Suprapubic skin (tissue), 4 donors: ENCODE results near the gene NFE2L1. TPM values are rescaled to one million over a fixed set of nuclear protein-coding genes. Genes with fewer than 3 reads are reported as not detected.
"Not testable (repeated sequence)": the region's sequence is repeated elsewhere in the genome, so short reads cannot be mapped to it uniquely, and the experiment has no call there.

Experiments used
- DNase-seq, 2 donors: peaks; one replicate each; pipeline ENCODE4 v3.0.0-alpha.2; 2019; ENCODE audit warnings: low spot score in 2 of 2
- H3K27ac ChIP-seq: fragments of 200-600 bp; sonication (generic); one replicate; pipeline ENCODE4 v1.5.1; 2019
- H3K27me3 ChIP-seq: fragments of 200-600 bp; sonication (generic); one replicate; pipeline ENCODE4 v1.5.1; 2019
- H3K36me3 ChIP-seq: fragments of 200-600 bp; sonication (generic); one replicate; pipeline ENCODE4 v1.5.1; 2019
- H3K4me1 ChIP-seq: fragments of 200-600 bp; sonication (generic); one replicate; pipeline ENCODE4 v1.5.1; 2019
- H3K4me3 ChIP-seq: fragments of 200-600 bp; sonication (generic); one replicate; pipeline ENCODE4 v1.5.1; 2019; ENCODE audit warnings: mild to moderate bottlenecking
- H3K9me3 ChIP-seq: fragments of 200-600 bp; sonication (generic); one replicate; pipeline ENCODE4 v1.5.1; 2019
- EP300 ChIP-seq: sonication (generic); formaldehyde crosslinking; IDR thresholded peaks from one replicate; pipeline ENCODE4 v1.6.1; 2017; ENCODE audit warnings: antibody characterized with exemption
- POLR2A ChIP-seq, 2 donors: fragments of 450-650 bp; IDR thresholded peaks; one replicate each; pipeline ENCODE4 v1.6.1; 2017; ENCODE audit warnings: antibody characterized with exemption in 2 of 2, mild to moderate bottlenecking in 2 of 2, moderate library complexity in 2 of 2
- POLR2AphosphoS5 ChIP-seq, 3 donors: sonication (generic); formaldehyde crosslinking; IDR thresholded peaks; one replicate each; pipeline ENCODE4 v1.6.1; 2017; ENCODE audit warnings: antibody characterized with exemption in 3 of 3
- WGBS: methylation state at CpG from one replicate; pipeline ENCODE4 v1.1.5; 2018; 5-methylcytosine and 5-hydroxymethylcytosine counted together
- total RNA-seq, 4 donors: library from RNA; depleted of rRNA; stranded (reverse); fragments of >200 nt; gene quantifications; one replicate each; pipeline ENCODE4 v1.1.0, GENCODE V29; 2016
- TF ChIP-seq, protein P1 (sequence below), 2 donors: fragments of 200-600 bp in 1 of 2; fragments of 450-650 bp in 1 of 2; sonication (generic) in 1 of 2; IDR thresholded peaks; one replicate each; pipeline ENCODE4 v1.5.1; 2016 to 2019; ENCODE audit warnings: antibody characterized with exemption in 2 of 2, mild to moderate bottlenecking in 1 of 2, moderate library complexity in 1 of 2

Gene NFE2L1
- total RNA-seq, 4 donors from 2014 or later = 89.9 to 250 (median 138) TPM

DNA sequence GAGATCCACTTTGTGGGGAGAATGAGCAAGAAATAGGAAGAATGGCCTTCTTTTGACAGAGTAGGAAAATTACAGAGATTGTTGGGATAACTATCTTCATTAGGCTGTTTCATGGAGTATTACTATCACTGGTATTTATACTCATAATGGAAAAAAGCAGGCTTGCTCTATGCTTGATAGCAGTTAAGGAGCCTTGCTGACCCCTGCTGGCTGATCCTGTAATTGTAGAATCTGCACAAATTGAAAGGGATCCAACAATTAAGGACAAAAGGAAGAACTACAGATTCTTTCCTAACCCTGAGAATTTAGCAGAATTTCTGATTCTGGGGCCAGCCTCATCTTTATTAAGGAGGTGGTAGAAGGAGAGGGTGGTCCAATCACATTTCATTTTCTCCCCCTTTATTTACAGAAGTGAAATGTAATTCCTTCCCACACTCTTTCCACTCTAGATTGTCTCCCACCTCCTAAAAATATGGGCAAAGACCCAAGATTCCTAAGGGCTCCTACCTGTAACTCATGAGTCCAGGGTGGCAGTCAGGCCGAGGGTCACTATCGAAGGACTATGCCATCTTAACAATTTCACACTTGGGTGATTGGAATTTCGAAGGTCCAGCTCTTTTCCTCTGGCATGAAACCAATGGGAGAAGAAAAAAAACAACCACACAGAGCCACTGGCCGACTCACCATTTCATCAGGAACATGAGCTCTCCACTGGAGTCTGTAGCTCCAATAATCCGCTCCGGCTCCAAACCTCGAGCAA is 26.3 kb downstream of the NFE2L1 start:
- no peaks in the 10 kb centered on the region for H3K9me3 ChIP-seq
- DNase-seq = peak in 1 of 2 donors; percentile 84
- H3K4me3 ChIP-seq = no peak overlapping the region
- peaks cover 11% of the 10 kb centered on the region for H3K4me1 ChIP-seq
- H3K27me3 ChIP-seq = no peaks in the 10 kb centered on the region
- peaks cover 50% of the 10 kb centered on the region for H3K36me3 ChIP-seq
- TF ChIP-seq POLR2A (IDR thresholded peaks at IDR 0.05) (no peak), POLR2AphosphoS5 (IDR thresholded peaks at IDR 0.05) (no peak), EP300 (no peak)
- TF ChIP-seq, protein P1, sequence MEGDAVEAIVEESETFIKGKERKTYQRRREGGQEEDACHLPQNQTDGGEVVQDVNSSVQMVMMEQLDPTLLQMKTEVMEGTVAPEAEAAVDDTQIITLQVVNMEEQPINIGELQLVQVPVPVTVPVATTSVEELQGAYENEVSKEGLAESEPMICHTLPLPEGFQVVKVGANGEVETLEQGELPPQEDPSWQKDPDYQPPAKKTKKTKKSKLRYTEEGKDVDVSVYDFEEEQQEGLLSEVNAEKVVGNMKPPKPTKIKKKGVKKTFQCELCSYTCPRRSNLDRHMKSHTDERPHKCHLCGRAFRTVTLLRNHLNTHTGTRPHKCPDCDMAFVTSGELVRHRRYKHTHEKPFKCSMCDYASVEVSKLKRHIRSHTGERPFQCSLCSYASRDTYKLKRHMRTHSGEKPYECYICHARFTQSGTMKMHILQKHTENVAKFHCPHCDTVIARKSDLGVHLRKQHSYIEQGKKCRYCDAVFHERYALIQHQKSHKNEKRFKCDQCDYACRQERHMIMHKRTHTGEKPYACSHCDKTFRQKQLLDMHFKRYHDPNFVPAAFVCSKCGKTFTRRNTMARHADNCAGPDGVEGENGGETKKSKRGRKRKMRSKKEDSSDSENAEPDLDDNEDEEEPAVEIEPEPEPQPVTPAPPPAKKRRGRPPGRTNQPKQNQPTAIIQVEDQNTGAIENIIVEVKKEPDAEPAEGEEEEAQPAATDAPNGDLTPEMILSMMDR (IDR thresholded peaks at IDR 0.05) = peak; percentile 72 to 91
- WGBS = 65% methylated on average over 7 of the region's 7 CpGs
- H3K27ac ChIP-seq = no peak overlapping the region

DNA sequence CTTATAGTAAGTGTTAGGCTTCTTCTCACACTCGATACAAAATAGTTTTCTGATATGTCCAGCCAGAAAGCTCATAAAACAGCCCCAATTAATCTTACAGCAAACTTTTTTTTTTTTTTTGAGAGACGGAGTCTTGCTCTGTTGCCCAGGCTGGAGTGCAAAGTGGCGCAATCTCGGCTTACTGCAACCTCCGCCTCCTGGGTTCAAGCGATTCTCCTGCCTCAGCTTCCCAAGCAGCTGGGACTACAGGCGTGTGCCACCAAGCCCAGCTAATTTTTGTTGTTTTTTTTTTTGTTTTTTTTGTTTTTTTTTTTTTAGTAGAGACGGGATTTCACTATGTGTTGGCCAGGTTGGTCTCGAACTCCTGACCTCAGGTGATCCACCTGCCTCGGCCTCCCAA is 29.0 kb downstream of the NFE2L1 start:
- peaks cover 15% of the 10 kb centered on the region for H3K4me1 ChIP-seq
- not testable (repeated sequence) for H3K4me3 ChIP-seq, H3K27ac ChIP-seq, DNase-seq, H3K27me3 ChIP-seq, H3K9me3 ChIP-seq
- WGBS = 93% methylated on average over 10 of the region's 10 CpGs
- peaks cover 33% of the 10 kb centered on the region for H3K36me3 ChIP-seq

DNA sequence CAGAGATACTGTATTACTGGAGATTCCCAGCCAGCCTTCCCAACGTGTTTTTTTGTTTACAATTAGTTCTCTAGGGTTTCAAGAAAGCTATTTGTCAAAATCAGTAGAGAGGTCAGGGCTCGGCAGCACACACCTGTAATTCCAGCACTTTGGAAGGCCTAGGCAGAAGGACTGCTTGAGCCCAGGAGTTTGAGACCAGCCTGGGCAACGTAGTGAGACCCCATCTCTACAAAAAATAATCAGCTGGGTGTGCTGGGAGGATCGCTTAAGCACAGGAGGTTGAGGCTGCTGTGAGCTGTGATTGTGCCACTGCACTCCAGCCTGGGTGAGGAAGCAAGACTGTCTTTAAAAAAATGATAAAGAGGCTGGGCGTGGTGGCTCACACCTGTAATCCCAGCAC is 33.7 kb downstream of the NFE2L1 start:
- no peak for DNase-seq
- Histone ChIP-seq H3K4me3 (no peak overlapping the region), H3K9me3 (no peaks in the 10 kb centered on the region), H3K27me3 (no peaks in the 10 kb centered on the region), H3K4me1 (peaks cover 15% of the 10 kb centered on the region), H3K27ac (no peak overlapping the region), H3K36me3 (peaks cover 2% of the 10 kb centered on the region)
- TF ChIP-seq POLR2AphosphoS5 (IDR thresholded peaks at IDR 0.05) (no peak), POLR2A (IDR thresholded peaks at IDR 0.05) (no peak)
- TF ChIP-seq, protein P1 (IDR thresholded peaks at IDR 0.05) = no peak
- 79% methylated on average over 5 of the region's 5 CpGs for WGBS

DNA sequence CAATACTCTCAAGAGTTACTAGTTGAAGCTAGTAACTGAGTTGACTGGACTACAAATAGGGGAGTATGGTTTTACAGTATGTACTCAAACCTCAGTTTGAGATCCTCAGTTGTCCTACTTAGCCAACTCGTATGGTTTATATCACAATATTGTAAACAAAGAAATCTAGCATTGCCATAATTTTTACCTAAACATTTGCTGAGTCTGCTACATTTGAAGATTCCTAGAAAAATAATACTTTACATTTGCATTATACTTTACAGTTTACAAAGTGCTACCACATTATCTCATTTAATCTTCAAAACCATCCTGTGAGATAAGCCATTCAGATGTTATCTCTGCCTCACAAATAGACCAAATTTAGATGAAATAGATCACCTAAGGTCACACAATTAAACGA is 36.8 kb downstream of the NFE2L1 start:
- Histone ChIP-seq H3K9me3 (no peaks in the 10 kb centered on the region), H3K36me3 (no peaks in the 10 kb centered on the region), H3K27ac (no peak overlapping the region), H3K4me3 (no peak overlapping the region), H3K27me3 (no peaks in the 10 kb centered on the region), H3K4me1 (peaks cover 15% of the 10 kb centered on the region)
- 53% methylated on average over 2 of the region's 2 CpGs for WGBS
- TF ChIP-seq EP300 (no peak), POLR2AphosphoS5 (IDR thresholded peaks at IDR 0.05) (no peak)
- TF ChIP-seq, protein P1 (IDR thresholded peaks at IDR 0.05) = no peak
- DNase-seq = no peak

DNA sequence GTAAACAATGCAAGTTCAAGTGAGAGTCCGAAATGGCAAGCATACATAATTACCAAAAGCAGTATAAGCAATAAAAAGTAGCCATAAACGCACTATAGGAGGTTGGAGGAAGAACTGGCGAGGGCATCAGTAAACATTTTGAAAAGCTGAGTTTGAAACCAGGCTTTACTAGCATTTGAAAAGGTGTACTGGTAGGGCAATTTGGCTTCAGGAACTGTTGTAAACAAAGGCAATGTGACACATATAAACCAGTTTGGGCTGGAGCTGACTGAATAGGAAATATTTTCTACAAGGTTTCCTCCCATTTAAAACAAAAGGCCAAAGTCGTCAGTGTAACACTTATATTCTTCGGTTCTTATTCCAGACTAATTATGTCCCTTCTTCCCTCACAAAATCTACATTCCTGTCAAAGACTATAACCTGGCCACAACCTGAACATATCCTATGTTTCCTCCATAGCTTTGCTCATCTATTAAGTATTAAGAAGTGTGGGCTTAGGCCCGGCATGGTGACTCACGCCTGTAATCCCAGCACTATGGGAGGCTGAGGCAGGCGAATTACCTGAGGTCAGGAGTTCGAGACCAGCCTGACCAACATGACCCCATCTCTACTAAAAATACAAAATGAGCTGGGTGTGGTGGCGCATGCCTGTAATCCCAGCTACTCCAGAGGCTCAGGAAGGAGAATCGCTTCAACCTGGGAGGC is 45.3 kb downstream of the NFE2L1 start:
- Histone ChIP-seq H3K27me3 (no peaks in the 10 kb centered on the region), H3K4me1 (peaks cover 15% of the 10 kb centered on the region), H3K9me3 (no peaks in the 10 kb centered on the region), H3K4me3 (no peak overlapping the region), H3K36me3 (peaks cover 6% of the 10 kb centered on the region), H3K27ac (no peak overlapping the region)
- no peak for DNase-seq
- WGBS = 79% methylated on average over 11 of the region's 11 CpGs
- TF ChIP-seq POLR2A (IDR thresholded peaks at IDR 0.05) (no peak), EP300 (no peak), POLR2AphosphoS5 (IDR thresholded peaks at IDR 0.05) (no peak)
- TF ChIP-seq, protein P1 (IDR thresholded peaks at IDR 0.05) = no peak
